NT2/D1 (cell line): ENCODE measurements around the gene OSBPL7.

Experiments used
- DNase-seq: peaks from one replicate; pipeline ENCODE4 v3.0.0-alpha.2; 2011; ENCODE audit warnings: low read depth, low spot score
- H3K27me3 ChIP-seq: 2 replicates; pipeline ENCODE4 v1.6.0; 2011; ENCODE audit warnings: mild to moderate bottlenecking; ENCODE audit not compliant: insufficient read length, insufficient read depth
- H3K36me3 ChIP-seq: 2 replicates; pipeline ENCODE4 v1.6.1; 2011; ENCODE audit warnings: mild to moderate bottlenecking, low read length, mixed read lengths; ENCODE audit not compliant: insufficient read depth, insufficient read length
- H3K4me1 ChIP-seq: 2 replicates; pipeline ENCODE4 v1.5.1; 2011; ENCODE audit not compliant: insufficient read depth, insufficient read length
- H3K4me3 ChIP-seq: 2 replicates; pipeline ENCODE4 v1.5.1; 2011; ENCODE audit warnings: low read depth; ENCODE audit not compliant: insufficient read length
- H3K9ac ChIP-seq: 2 replicates; pipeline ENCODE4 v1.6.0; 2011; ENCODE audit warnings: low read depth; ENCODE audit not compliant: insufficient read length
- H3K9me3 ChIP-seq: 2 replicates; pipeline ENCODE4 v1.5.1; 2011; ENCODE audit warnings: mild to moderate bottlenecking, low read length; ENCODE audit not compliant: insufficient read depth
- SUZ12 ChIP-seq: IDR thresholded peaks from 2 replicates; pipeline ENCODE4 v1.6.1; 2011; ENCODE audit not compliant: insufficient read length, insufficient read depth; ENCODE audit errors: extremely low read depth
- YY1 ChIP-seq: IDR thresholded peaks from 2 replicates; pipeline ENCODE4 v1.6.1; 2011; ENCODE audit not compliant: insufficient read length, insufficient read depth
- ZNF274 ChIP-seq: IDR thresholded peaks from 2 replicates; pipeline ENCODE4 v1.6.1; 2011; ENCODE audit warnings: mild to moderate bottlenecking, low read depth, low read length

The OSBPL7 gene

GRCh38 chr17:47852113-47852949 lies 30.7 kb upstream of the OSBPL7 start:
- Histone ChIP-seq H3K4me1 (peaks cover 15% of the 10 kb centered on the region), H3K9me3 (no peaks in the 10 kb centered on the region), H3K27me3 (peaks cover 71% of the 10 kb centered on the region), H3K9ac (no peak overlapping the region), H3K36me3 (peaks cover 2% of the 10 kb centered on the region), H3K4me3 (peak overlapping the region; percentile 29)
- TF ChIP-seq YY1 (no peak), SUZ12 (no peak), ZNF274 (no peak)
- no peak for DNase-seq

DNA sequence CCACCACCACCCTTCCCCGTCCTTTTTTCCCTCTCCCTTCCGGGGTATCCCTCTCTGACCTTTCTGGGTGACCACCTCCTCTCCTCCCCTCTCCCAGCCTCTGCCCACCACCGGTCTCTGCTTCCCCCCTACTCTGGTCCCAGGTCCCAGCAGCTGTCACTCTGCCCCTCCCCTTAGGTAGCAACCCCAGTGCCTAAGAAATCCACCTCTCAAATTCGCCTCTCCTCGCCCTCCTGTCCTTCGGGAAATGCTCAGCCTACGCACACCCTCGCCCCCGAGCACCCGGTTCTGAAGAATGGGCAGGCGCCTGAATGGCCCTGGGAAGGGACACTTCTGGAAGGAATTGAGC lies 30.1 kb upstream of the OSBPL7 start:
- H3K9me3 ChIP-seq = no peaks in the 10 kb centered on the region
- H3K4me1 ChIP-seq = peaks cover 15% of the 10 kb centered on the region
- peaks cover 71% of the 10 kb centered on the region for H3K27me3 ChIP-seq
- H3K36me3 ChIP-seq = peaks cover 6% of the 10 kb centered on the region
- no peak for DNase-seq
- peak overlapping the region; percentile 29 for H3K4me3 ChIP-seq
- TF ChIP-seq SUZ12 (no peak), ZNF274 (no peak), YY1 (no peak)
- H3K9ac ChIP-seq = no peak overlapping the region

DNA sequence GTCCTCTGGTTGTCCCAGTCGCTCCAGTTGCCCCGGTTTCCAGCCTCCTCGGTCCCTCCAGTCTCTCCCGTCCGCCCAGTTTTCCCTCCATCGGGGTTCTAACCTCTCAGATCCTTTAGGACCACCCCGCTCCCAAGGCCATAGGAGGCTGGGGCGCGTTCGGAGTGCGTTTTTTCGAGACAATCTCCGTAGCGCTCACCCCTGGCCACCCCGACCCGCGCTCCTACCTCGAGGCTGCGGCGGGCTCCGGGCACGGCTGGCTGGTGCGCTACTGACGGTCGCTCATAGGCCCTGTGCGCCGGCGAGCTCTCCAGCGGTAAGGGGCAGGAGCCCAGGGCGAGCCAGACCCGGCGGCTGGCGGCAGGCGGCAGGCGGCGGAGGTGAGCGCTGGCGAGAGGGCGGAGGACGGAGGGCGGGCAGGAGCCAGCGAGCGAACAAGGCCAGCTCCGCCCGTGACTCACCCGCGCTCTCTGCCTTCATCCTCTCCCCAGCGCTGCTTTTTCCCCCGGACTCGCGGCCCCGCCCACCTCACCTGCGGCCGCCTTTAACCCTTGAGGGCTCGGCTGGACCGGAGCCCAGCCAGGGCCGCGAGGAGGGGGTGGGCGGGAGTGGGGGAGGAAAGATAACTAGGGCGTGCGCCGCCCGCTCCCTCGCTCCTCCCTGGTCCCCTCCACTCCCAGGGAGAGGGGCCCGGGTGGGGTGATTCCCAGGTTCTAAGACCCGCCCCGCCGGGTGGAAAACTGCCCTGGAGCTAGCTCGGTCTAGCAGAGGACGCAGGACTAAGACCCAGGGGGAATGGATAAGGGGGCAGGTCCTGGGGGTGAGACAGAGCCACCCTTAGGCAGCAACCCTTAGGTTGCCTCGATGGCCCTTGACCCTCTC lies 29.3 kb upstream of the OSBPL7 start, which contains the start of gene SP6:
Gene SP6 (minus strand): TSS at position 472 of the 882 bp plus-strand sequence. CDS start 2,734 bp downstream, outside the sequence.
- Histone ChIP-seq H3K36me3 (peaks cover 6% of the 10 kb centered on the region), H3K4me1 (peaks cover 15% of the 10 kb centered on the region), H3K4me3 (peak within 1 kb of the TSS; percentile 49), H3K27me3 (peaks cover 69% of the 10 kb centered on the region), H3K9ac (peak within 1 kb of the TSS; percentile 81), H3K9me3 (no peaks in the 10 kb centered on the region)
- TF ChIP-seq ZNF274 = no peak
- TF ChIP-seq SUZ12 = no peak
- no peak for TF ChIP-seq YY1
- peak; percentile 50 for DNase-seq

- Histone ChIP-seq H3K36me3 (peaks cover 6% of the 10 kb centered on the region), H3K4me3 (peak overlapping the region; percentile 49), H3K9ac (peak overlapping the region; percentile 81), H3K27me3 (peaks cover 65% of the 10 kb centered on the region), H3K9me3 (no peaks in the 10 kb centered on the region), H3K4me1 (peaks cover 15% of the 10 kb centered on the region)
- DNase-seq = no peak
- TF ChIP-seq SUZ12 (no peak), ZNF274 (no peak), YY1 (no peak)
Observed at GRCh38 chr17:47850373-47850691, 28.7 kb upstream of the OSBPL7 start.

DNA sequence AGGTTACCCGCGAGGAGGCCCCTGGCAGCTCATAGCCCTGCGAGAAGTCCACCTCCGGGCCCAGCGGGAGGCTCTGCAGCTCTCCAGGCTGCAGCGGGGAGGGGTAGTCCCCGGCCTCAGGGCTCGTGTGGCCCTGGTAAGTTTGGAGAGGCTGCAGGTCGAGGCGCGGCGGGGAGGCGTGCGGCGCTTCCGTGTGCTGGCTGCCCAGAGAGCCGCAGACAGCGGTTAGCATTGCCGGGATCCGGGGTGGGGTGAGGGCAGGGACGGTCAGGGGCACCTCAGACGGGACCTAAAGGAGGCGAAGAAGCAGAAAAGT lies 26.6 kb upstream of the OSBPL7 start:
- H3K9ac ChIP-seq = no peak overlapping the region
- no peaks in the 10 kb centered on the region for H3K9me3 ChIP-seq
- TF ChIP-seq ZNF274 = no peak
- TF ChIP-seq SUZ12 = no peak
- no peak for TF ChIP-seq YY1
- no peak for DNase-seq
- H3K27me3 ChIP-seq = peaks cover 47% of the 10 kb centered on the region
- peaks cover 28% of the 10 kb centered on the region for H3K4me1 ChIP-seq
- H3K36me3 ChIP-seq = peaks cover 6% of the 10 kb centered on the region
- no peak overlapping the region for H3K4me3 ChIP-seq

GRCh38 chr17:47847341-47848197 lies 26.0 kb upstream of the OSBPL7 start:
- TF ChIP-seq YY1 = no peak
- no peak for TF ChIP-seq SUZ12
- TF ChIP-seq ZNF274 = no peak
- H3K27me3 ChIP-seq = peaks cover 41% of the 10 kb centered on the region
- H3K36me3 ChIP-seq = peaks cover 6% of the 10 kb centered on the region
- peak overlapping the region; percentile 36 for H3K9ac ChIP-seq
- peak; percentile 35 for DNase-seq
- peaks cover 28% of the 10 kb centered on the region for H3K4me1 ChIP-seq
- no peaks in the 10 kb centered on the region for H3K9me3 ChIP-seq
- H3K4me3 ChIP-seq = no peak overlapping the region
